Measurements from ENCODE around the gene NBEA. TPM values are rescaled to one million over a fixed set of nuclear protein-coding genes. Genes with fewer than 3 reads are reported as not detected.

NBEA gene
- total RNA-seq, 1 donor from 2014 or later, result 0.14 TPM

DNA sequence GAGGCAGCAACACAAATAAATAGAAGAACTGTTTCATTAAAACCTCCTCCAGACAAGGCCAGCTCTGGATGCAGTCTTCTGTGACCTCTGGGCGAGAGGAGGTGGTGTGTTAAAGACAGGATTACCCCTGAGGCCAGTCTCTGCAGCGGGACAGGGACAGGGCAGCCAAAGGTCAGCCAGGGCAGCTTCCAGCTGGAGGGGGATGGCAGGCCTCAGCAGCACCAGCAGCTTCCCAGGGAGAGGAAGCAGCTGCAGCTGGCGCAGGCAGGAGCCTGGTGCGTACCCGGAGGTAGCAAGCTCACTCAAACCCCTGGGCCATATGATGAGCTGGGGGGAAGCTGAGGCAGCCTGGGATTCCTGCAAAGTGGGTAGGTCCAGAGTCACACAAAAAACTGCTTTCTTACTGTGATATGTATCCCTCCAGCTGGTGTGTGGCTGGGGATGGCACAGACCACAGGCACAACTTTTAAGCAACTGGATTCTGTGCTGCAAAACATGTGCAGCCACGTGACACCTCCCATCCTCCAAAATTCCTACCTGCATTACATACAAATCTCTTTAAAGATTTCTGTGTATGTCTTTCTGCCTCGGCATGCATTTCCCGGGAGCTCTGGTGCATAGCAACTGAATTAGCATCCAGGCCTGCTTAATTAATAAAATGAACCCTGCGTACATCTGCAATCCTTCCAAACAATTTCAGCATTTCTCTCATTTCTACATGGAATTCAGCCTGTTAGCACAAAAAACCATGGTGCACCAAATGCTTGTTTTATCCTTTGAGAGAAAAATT lies 772.7 kb downstream of the NBEA start:
- intact Hi-C loops (cut with micrococcal nuclease), result no loop called here
- Mint-ChIP-seq H3K4me3 (no peak overlapping the region), H3K36me3 (ENCODE audit: low read depth) (no peaks in the 10 kb centered on the region), H3K27ac (no peak overlapping the region), H3K9me3 (no peaks in the 10 kb centered on the region), H3K4me1 (no peaks in the 10 kb centered on the region), H3K27me3 (no peaks in the 10 kb centered on the region)
- DNase-seq, result no peak

DNA sequence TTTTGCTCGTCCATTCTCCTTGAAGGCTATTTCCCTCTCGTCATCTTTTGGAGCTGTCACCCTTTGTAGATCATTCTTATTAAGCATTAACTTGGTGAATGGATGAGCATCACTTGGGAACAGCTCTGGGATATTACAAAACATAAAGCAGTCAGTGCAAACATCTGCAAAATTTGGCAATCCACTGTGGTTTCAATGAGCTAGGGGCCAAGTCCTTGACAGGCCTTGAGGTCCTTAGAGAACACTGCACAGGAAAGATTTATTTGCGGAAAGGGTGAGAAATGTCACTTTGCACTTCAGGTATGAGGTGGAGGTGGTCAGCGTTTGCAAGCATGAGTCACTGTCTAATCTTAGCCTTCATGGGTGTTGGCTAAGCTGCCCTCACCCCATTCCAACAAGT lies 774.1 kb downstream of the NBEA start:
- Mint-ChIP-seq H3K9me3 (no peaks in the 10 kb centered on the region), H3K36me3 (ENCODE audit: low read depth) (no peaks in the 10 kb centered on the region), H3K27ac (no peak overlapping the region), H3K4me1 (peaks cover 3% of the 10 kb centered on the region), H3K4me3 (no peak overlapping the region), H3K27me3 (no peaks in the 10 kb centered on the region)
- intact Hi-C loops (cut with micrococcal nuclease), result no loop called here
- DNase-seq, result no peak

DNA sequence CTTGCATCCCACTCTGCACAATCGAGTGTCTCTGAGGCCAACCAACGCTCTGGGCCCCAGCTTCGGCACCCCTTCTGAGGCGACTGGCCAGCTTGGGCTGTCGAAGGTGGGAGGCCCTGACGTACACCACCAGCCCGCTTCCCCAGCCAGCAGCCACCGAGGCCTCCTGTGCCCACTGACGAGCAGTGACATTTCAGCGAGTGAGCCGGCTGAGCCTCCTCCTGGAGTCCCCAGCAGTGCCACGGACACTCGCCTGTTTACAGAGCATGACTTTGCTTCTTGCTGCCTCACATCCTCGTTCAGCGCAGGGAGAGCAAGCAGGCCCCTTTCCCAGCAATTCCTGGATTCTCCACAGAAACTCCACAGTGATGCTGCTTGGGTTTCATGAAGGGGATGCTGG lies 774.7 kb downstream of the NBEA start:
- Mint-ChIP-seq H3K27ac (no peak overlapping the region), H3K9me3 (no peaks in the 10 kb centered on the region), H3K36me3 (ENCODE audit: low read depth) (no peaks in the 10 kb centered on the region), H3K27me3 (no peaks in the 10 kb centered on the region), H3K4me3 (no peak overlapping the region), H3K4me1 (peaks cover 3% of the 10 kb centered on the region)
- DNase-seq, result no peak
- intact Hi-C loops (cut with micrococcal nuclease), result no loop called here

DNA sequence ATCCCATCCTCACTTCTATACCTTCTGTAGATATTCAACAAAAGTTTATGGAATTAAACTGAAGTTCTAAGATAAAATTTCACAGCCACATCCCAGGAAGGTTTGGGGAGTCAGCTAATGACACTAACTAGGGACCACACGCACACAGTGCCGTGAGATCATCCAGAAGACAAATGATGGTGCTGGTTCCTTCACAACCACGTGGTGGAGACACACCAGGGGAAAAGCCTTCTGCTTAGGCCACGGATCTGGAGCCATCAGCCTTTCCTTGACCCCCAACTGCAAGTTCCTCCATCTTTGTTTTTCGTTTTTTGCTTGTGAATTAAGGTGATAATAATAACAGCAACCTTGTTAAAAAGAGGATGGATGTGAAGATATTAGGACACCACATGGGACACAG lies 776.0 kb downstream of the NBEA start:
- no peaks in the 10 kb centered on the region for H3K9me3 Mint-ChIP-seq
- H3K4me1 Mint-ChIP-seq, result peaks cover 3% of the 10 kb centered on the region
- intact Hi-C loops (cut with micrococcal nuclease), result no loop called here

DNA sequence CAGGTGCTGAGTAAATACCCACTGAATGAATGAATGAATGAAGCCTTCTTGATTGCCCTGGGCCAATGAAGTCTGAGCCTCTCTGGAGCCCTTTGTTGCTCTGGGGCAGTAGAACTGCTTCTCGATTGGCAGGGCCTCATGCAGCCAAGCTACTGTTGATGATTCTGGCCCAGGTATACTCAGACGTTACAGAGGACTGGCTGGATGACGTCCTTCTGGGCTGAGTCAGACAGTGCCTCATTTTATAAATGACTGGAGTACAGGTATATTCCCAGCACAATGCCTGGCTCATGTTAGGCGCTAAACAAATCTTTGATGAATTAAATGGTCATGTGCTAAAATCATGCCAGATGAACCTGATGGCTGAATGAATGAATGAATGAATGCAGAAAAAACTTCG lies 778.2 kb downstream of the NBEA start:
- peaks cover 7% of the 10 kb centered on the region for H3K27me3 Mint-ChIP-seq
- intact Hi-C loops (cut with micrococcal nuclease), result no loop called here
- H3K27ac Mint-ChIP-seq, result no peak overlapping the region
- H3K36me3 Mint-ChIP-seq (ENCODE audit: low read depth), result no peaks in the 10 kb centered on the region
- H3K4me3 Mint-ChIP-seq, result no peak overlapping the region
- H3K4me1 Mint-ChIP-seq, result peaks cover 3% of the 10 kb centered on the region
- no peaks in the 10 kb centered on the region for H3K9me3 Mint-ChIP-seq
- DNase-seq, result no peak

More for the DNA sequence above, 776.0 kb downstream of the NBEA start:
- H3K27ac Mint-ChIP-seq, result no peak overlapping the region
- no peaks in the 10 kb centered on the region for H3K36me3 Mint-ChIP-seq (ENCODE audit: low read depth)
- no peak overlapping the region for H3K4me3 Mint-ChIP-seq
- peaks cover 5% of the 10 kb centered on the region for H3K27me3 Mint-ChIP-seq
- no peak for DNase-seq

DNA sequence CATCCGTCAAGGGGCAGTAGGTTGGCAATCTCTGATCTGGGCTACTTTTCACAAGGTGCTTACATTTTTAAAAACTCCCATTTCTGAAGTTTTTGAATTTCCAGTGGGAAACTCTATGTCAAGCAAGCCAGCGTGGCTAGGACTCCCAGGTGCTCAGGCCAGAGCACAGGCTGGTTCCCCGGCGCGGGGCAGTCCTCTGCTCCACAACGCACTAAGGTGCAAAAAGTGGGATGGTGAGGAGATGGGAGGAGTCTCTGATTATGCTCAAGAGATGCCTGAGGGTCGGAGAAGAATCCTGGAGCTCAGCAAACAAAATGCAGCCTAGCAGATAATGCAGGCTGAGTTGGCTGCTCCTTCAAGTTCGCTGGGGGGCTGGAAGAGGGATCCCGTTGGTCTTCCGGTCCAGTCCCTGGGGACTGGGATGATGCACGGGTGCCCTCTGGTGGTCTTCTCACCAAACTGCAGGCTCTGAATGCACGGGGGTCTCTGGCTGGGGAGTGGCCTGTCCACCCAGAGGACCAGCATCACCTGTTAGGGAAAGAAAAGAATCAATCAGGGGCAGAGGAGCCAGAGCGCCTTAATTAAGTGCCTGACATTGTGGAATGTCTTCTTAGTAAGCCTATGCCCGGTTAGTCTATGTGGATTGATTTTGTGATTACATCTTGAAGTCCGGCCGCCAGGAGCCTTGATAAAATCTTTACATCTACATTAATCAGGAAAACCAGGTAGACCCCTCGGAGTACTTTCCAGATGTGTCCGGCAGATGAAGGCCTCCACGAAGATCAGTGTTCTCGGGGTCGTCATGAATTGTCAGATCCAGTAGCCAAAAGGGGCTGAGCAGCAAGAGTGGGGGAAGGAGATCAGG lies 778.9 kb downstream of the NBEA start:
- no peak overlapping the region for H3K4me3 Mint-ChIP-seq
- H3K9me3 Mint-ChIP-seq, result no peaks in the 10 kb centered on the region
- peaks cover 3% of the 10 kb centered on the region for H3K4me1 Mint-ChIP-seq
- intact Hi-C loops (cut with micrococcal nuclease), result no loop called here
- no peaks in the 10 kb centered on the region for H3K36me3 Mint-ChIP-seq (ENCODE audit: low read depth)
- H3K27ac Mint-ChIP-seq, result no peak overlapping the region
- peaks cover 7% of the 10 kb centered on the region for H3K27me3 Mint-ChIP-seq
- peak; percentile 79 for DNase-seq
